Renal cortex interstitium (tissue), 11 donors: ENCODE measurements around the gene ARHGAP9. TPM values are rescaled to one million over a fixed set of nuclear protein-coding genes. Genes with fewer than 3 reads are reported as not detected.
"Not testable (repeated sequence)": the region's sequence is repeated elsewhere in the genome, so short reads cannot be mapped to it uniquely, and the experiment has no call there.

Experiments
- DNase-seq, 11 donors: peaks; one replicate each; pipeline ENCODE4 v3.0.0-alpha.2; 2013; ENCODE audit warnings: low read depth in 9 of 11, low spot score in 4 of 11; ENCODE audit errors: extremely low read depth in 1 of 11
- polyA plus RNA-seq, 3 donors: library from polyadenylated mRNA; unstranded; fragments of 120-200 nt; gene quantifications; one replicate each; pipeline ENCODE4 v1.2.1, GENCODE V29; 2013; ENCODE audit not compliant: insufficient read length in 3 of 3

Gene ARHGAP9
- polyA plus RNA-seq, 3 donors = 2.9 to 3.1 (median 3.0) TPM

DNA sequence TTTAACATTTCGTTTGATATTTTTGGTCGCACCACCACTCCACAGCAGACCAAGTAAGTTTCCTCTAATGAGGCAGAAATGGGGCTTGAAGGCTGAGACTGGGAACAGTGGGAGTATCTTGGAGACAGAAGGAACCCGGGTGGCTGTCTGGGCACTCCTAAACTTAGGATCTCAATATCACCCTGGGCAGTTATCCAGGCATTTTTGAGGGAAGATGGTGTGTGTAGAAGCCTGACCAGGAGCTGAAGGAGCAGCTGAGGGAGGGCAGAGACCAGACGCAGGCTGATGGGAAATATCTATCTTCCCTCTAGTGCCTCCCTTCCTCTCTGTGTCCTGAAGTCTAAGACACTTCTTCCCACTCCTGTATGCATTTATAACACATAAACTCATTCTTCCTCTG is 18.9 kb upstream of the ARHGAP9 start:
- no peak for DNase-seq

- no peak for DNase-seq
Measured at GRCh38 chr12:57498132-57498502, 18.5 kb upstream of the ARHGAP9 start.

DNA sequence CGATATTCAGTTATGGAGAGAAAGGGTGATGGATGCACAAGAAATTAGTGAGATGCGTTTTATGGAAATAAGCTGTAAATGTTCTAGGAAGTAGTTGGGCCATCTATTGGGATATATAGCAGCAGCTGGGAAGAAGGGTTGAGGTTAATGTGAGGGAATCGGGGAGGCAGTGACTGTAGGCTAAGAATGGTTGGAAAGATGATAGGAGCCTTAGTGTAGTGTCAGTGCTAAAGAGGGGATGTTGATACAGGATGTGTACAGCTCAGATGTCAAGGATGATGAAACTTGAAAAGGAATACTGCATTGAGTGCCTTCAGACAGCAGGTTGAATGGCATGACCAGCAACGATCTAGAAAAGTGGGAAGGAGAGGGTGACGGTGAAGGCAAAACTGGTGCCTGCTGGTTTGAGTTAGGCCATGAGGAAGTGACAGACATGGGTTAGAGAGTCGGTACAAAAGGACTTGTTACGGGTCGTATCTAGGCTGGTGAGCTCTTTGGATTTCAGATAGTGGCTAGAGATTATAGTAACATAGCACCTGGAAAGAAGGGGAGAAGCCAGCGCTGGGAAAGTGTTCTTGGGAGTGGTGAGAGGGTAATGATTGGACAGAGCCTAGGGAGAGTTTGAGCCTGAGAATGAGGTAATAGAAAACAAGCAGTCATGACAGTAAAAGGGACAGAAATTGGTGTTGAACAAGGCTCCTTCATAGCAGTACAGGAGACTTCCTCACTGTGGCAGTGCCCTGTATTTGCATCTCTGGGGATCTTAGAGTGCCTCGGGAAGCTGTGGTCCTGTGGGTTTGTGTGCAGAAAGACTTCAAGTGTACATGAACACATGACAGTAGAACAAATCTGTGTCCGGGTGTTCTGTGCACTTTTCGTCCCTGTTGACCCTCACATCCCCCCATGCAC is 17.8 kb upstream of the ARHGAP9 start:
- DNase-seq = no peak

- no peak for DNase-seq
Measured at GRCh38 chr12:57496822-57497221, 17.2 kb upstream of the ARHGAP9 start.

DNA sequence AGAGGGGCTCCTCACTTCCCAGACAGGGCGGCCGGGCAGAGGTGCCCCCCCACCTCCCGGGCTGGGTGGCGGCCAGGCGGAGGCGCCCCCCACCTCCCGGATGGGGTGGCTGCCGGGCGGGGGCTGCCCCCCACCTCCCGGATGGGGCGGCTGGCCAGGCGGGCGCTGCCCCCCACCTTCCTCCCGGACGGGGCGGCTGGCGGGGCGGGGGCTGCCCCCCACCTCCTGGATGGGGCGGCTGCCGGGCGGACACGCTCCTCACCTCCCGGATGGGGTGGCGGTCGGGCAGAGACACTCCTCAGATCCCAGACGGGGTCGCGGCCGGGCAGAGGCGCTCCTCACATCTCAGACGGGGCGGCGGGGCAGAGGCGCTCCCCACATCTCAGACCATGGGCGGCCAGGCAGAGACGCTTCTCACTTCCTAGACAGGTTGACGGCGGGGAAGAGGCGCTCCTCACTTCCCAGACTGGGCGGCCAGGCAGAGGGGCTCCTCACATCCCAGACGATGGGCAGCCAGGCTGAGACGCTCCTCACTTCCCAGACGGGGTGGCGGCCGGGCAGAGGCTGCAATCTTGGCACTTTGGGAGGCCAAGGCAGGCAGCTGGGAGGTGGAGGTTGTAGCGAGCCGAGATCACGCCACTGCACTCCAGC is 15.5 kb upstream of the ARHGAP9 start:
- DNase-seq = not testable (repeated sequence)

DNA sequence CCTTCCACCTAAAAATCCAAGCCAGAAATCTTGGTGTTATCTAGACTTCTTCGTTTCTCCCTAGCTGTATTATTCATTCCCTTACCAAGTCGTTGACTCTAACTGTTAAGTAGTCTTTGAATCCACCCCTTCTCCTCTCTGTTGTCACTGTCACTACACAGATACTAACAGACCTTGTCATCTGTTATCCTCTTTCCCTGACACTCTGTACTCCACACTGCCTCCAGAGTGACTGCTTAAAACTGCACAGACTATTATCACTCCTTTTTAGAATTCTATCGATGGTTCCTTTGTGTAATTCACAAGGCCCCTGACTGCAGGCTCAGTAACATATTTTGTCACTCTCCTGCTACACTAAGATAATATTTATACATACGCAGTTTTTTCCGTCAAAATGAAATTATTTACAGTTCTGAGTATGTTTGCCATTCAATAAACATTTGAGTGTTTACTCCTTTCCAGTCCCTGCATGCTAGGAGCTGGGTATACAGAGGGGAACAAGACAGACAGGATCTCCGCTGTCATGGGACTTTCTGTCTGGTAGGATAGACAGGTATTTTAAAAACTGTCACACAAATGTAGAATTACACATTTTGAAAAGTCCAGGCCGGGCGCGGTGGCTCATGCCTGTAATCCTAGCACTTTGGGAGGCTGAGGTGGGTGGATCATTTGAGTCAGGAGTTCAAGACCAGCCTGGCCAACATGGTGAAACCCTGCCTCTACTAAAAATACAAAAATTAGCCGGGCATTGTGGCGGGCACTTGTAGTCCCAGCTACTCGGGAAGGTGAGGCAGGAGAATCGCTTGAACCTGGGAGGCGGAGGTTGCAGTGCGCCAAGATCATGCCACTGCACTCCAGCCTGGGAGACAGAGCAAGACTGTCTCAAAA is 12.0 kb upstream of the ARHGAP9 start:
- DNase-seq = no peak

GRCh38 chr12:57490126-57490525 is 10.5 kb upstream of the ARHGAP9 start:
- DNase-seq = no peak

- no peak for DNase-seq
Measured at GRCh38 chr12:57489157-57489641, 9.5 kb upstream of the ARHGAP9 start.

- no peak for DNase-seq
Measured at GRCh38 chr12:57488402-57489156, 8.9 kb upstream of the ARHGAP9 start.

- peak; percentile 80 to 97 (median 92) for DNase-seq
Measured at GRCh38 chr12:57487597-57488401, 8.1 kb upstream of the ARHGAP9 start, which contains the start of gene MARS1. Gene MARS1, plus strand, starts transcription at chr12:57488068. Its CDS starts 23 bp downstream, at chr12:57488091.

GRCh38 chr12:57487055-57487596 is 7.5 kb upstream of the ARHGAP9 start:
- DNase-seq = no peak

- no peak for DNase-seq
Measured at GRCh38 chr12:57485695-57486094, 6.0 kb upstream of the ARHGAP9 start.

DNA sequence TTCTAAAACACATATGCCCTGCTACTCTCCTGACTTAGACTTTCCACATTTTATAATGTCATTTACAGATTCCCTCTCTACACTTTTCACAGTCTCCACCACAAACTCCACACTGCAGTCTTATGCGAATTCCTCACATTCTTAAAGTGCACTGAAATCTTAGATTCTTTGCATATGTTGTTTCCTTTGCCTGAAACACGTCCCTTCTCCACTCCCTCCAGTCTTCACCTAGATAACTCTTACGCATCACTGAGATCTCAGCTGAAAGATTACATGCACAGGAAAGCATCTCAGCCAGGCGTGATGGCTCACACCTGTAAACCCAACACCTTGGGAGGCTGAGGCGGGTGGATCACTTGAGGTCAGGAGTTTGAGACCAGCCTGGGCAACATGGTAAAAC is 3.8 kb upstream of the ARHGAP9 start:
- no peak for DNase-seq

DNA sequence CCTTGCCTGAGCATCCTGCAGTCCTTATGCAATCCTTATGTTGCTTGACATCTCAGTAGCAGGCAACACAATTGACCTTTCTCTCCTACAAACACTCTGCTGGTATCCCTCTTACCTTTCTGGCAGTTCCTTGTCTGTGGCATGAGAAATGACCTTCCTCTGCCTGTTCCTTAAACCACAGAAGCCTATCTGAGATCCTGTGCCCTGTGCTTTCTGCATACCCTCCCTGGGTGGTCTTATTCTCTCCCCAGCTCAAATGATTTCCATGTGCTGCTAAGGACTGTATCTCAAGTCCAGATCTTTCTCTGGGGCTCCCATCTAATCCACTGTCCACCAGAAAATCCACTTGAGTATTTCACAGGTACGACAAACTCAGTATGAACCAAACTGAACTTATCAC is 2.0 kb upstream of the ARHGAP9 start:
- DNase-seq = no peak

DNA sequence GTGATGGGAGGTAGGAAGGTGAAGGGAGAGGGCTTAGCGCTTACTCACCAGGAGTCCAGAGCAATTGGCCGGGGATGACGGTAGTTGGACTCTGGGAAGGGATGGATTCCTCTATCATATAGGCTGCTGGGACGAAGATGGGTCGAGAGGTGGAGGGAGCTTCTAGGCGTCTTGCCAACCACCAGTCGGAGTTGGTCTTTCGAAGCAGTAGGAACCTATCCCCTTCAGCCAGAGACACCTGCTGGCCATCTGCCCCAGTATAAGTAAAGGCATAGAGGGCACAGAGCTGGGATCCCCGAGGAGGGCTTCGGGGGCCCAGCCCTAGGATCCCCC is 657 bp downstream of the ARHGAP9 start:
- no peak for DNase-seq

DNA sequence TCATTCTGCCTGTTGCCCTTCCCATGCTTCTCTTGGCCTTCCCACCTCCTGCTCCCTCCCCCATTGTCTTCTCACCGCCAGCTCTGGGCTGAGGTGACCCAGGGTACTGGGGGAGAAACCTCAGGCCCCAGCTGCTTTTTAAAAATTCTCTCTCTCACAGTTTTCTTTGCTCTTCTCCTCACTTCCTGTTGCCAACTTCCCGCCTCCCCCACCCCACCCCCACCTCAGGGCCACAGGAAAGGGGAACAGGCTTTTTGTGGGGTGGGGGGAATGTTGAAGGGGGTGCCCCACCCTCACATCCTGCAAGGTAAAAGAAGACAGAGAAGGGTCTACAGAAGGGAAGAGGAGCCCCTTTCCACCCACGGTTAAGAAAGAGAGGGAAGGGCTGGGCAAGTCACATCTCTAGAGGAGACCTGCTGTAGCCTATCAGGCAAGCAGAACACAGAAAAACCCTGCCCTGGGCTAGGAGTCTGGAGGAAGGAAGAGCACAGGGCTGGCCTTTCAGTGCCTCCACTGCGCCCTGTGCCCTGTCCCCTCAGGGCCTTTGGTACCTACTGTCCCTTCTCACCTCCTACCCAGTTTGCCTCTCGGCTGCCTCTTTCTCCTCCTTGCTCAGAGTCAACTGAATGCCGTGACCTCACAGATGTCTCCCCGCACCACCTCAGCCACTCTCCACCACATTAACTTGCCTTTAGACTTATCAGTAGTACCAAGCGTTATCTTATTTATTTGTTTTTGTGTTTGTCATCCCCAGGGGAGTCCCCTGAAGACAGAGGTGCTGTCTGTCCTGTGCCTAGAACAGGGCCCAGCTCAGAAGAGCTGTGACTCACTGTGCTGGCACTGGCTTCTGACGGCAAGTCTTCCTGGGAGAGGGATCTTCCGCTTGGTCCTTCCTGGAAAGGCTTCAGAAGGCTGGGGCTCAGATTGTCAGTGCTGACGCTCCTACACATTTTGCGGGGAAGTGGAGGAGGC is 1.7 kb downstream of the ARHGAP9 start:
- DNase-seq = no peak
